PC-9 (cell line): Measurements from ENCODE around the gene CCDC138. TPM values are rescaled to one million over a fixed set of nuclear protein-coding genes. Genes with fewer than 3 reads are reported as not detected.
A peak's percentile ranks its signal among the peaks of the same experiment; 100 is the strongest.

ENCODE experiments used
- BruUV-seq: library from RNA; stranded (reverse); fragments of 400-500 nt; replicated peaks from 2 replicates; lab custom pipeline; 2021; lab: Mats Ljungman, UMichigan
- CTCF ChIA-PET: fragments of 300-600 bp; sonication (Branson Sonifier 250); formaldehyde crosslinking; loops from one replicate; lab custom pipeline; 2022; ENCODE audit warnings: antibody characterized with exemption; lab: Charles Lee
- POLR2A ChIA-PET: fragments of 300-600 bp; sonication (Branson Sonifier 250); formaldehyde crosslinking; loops from one replicate; lab custom pipeline; 2022; ENCODE audit warnings: antibody characterized with exemption; ENCODE audit not compliant: unreplicated experiment; lab: Charles Lee
- DNase-seq, 2 experiments: peaks; one replicate each; pipeline versions ENCODE4 v3.0.0 to v3.0.0-alpha.2; 2015 to 2022; ENCODE audit warnings: mixed read lengths in 1 of 2
- H2AFZ ChIP-seq: fragments of 200-600 bp; sonication (generic); 2 replicates; pipeline ENCODE4 v1.8.1; 2017; ENCODE audit warnings: antibody characterized with exemption
- H3F3A ChIP-seq: fragments of 200-600 bp; sonication (generic); 2 replicates; pipeline ENCODE4 v1.8.1; 2017; ENCODE audit warnings: antibody characterized with exemption, mild to moderate bottlenecking, low read depth; ENCODE audit not compliant: insufficient read depth
- H3K27ac ChIP-seq: fragments of 200-600 bp; sonication (generic); 2 replicates; pipeline ENCODE4 v1.6.1; 2016; ENCODE audit warnings: mixed run types
- H3K27me3 ChIP-seq: fragments of 200-600 bp; sonication (generic); 2 replicates; pipeline ENCODE4 v1.6.1; 2016; ENCODE audit warnings: low read depth, mixed run types; ENCODE audit not compliant: insufficient read depth
- H3K36me3 ChIP-seq: fragments of 200-600 bp; sonication (generic); 2 replicates; pipeline ENCODE4 v1.6.1; 2016; ENCODE audit warnings: low read depth, mixed run types
- H3K4me1 ChIP-seq: fragments of 200-600 bp; sonication (generic); replicated peaks from 2 replicates; pipeline ENCODE4 v1.6.1; 2016; ENCODE audit warnings: mixed run types; ENCODE audit not compliant: insufficient read depth
- H3K4me2 ChIP-seq: fragments of 200-600 bp; sonication (generic); 2 replicates; pipeline ENCODE4 v1.6.1; 2017; ENCODE audit warnings: mixed run types
- H3K4me3 ChIP-seq: fragments of 200-600 bp; sonication (generic); 2 replicates; pipeline ENCODE4 v1.6.1; 2016; ENCODE audit warnings: mixed run types
- H3K79me2 ChIP-seq: fragments of 200-600 bp; sonication (generic); 2 replicates; pipeline ENCODE4 v1.6.1; 2017; ENCODE audit warnings: low read depth, mixed run types
- H3K9me2 ChIP-seq: fragments of 200-600 bp; sonication (generic); 2 replicates; pipeline ENCODE4 v1.8.1; 2017; ENCODE audit warnings: mild to moderate bottlenecking; ENCODE audit not compliant: insufficient read depth
- H3K9me3 ChIP-seq: fragments of 200-600 bp; sonication (generic); 2 replicates; pipeline ENCODE4 v1.8.1; 2016; ENCODE audit warnings: low read depth; ENCODE audit not compliant: insufficient read depth
- H4K20me1 ChIP-seq: fragments of 200-600 bp; sonication (generic); 2 replicates; pipeline ENCODE4 v1.8.1; 2017; ENCODE audit not compliant: insufficient read depth
- CTCF ChIP-seq: fragments of 200-600 bp; sonication (generic); conservative IDR thresholded peaks from 2 replicates; pipeline ENCODE4 v1.6.1; 2017; ENCODE audit warnings: mixed run types, antibody characterized with exemption, mild to moderate bottlenecking, moderate library complexity
- EZH2 ChIP-seq: fragments of 200-600 bp; sonication (generic); IDR thresholded peaks from 2 replicates; pipeline ENCODE4 v1.8.0; 2017; ENCODE audit warnings: antibody characterized with exemption, low read depth
- intact Hi-C: fragments of 100-400 bp; cut with micrococcal nuclease; formaldehyde crosslinking; loops from one replicate; pipeline ENCODE4 v1.10.0; 2022; ENCODE audit not compliant: unreplicated experiment
- total RNA-seq: library from RNA; stranded (reverse); gene quantifications from 2 replicates; pipeline ENCODE4 v1.2.3, GENCODE V29; 2021

The CCDC138 gene
- total RNA-seq, 1 experiment from 2014 or later = 10.1 TPM

GRCh38 chr2:108852375-108852774 is 65.8 kb downstream of the CCDC138 start:
- Histone ChIP-seq H3F3A (no peaks in the 10 kb centered on the region), H4K20me1 (no peaks in the 10 kb centered on the region), H3K4me1 (no peaks in the 10 kb centered on the region), H3K79me2 (no peaks in the 10 kb centered on the region), H2AFZ (no peak overlapping the region), H3K9me3 (no peaks in the 10 kb centered on the region), H3K9me2 (no peaks in the 10 kb centered on the region), H3K4me3 (no peak overlapping the region), H3K27me3 (no peaks in the 10 kb centered on the region), H3K4me2 (no peak overlapping the region), H3K27ac (no peak overlapping the region), H3K36me3 (no peaks in the 10 kb centered on the region)
- ChIA-PET POLR2A (no interaction called here), CTCF (no interaction called here)
- intact Hi-C loops = no loop called here
- no TSS peak for BruUV-seq
- no peak for DNase-seq
- TF ChIP-seq CTCF = no peak
- no peak for TF ChIP-seq EZH2

GRCh38 chr2:108853421-108853820 is 66.8 kb downstream of the CCDC138 start:
- POLR2A ChIA-PET = interaction anchor here (0.6 kb wide), 1 partner anchor 14 kb away, joined by 5 read pairs; no protein-coding TSS in a partner anchor
- Histone ChIP-seq H3K9me2 (no peaks in the 10 kb centered on the region), H3K4me1 (no peaks in the 10 kb centered on the region), H3K36me3 (no peaks in the 10 kb centered on the region), H4K20me1 (no peaks in the 10 kb centered on the region), H3K4me2 (no peak overlapping the region), H3K27me3 (no peaks in the 10 kb centered on the region), H3K27ac (no peak overlapping the region), H3K4me3 (no peak overlapping the region), H3F3A (no peaks in the 10 kb centered on the region), H2AFZ (no peak overlapping the region), H3K79me2 (no peaks in the 10 kb centered on the region), H3K9me3 (no peaks in the 10 kb centered on the region)
- intact Hi-C loops = loop anchor here (1.0 kb wide), 1 partner anchor 272 kb away; no protein-coding TSS in a partner anchor
- peak; percentile 11 to 44 for DNase-seq
- no TSS peak for BruUV-seq
- CTCF ChIA-PET = interaction anchor here (0.6 kb wide), 1 partner anchor 8 kb away, joined by 3 read pairs; no protein-coding TSS in a partner anchor
- TF ChIP-seq EZH2 (no peak), CTCF (no peak)

GRCh38 chr2:108854484-108854883 is 67.9 kb downstream of the CCDC138 start:
- CTCF ChIA-PET = interaction anchor here (0.6 kb wide), 2 partner anchors 20 to 74 kb away, joined by 3 to 4 read pairs; no protein-coding TSS in a partner anchor
- no peaks in the 10 kb centered on the region for H3K9me2 ChIP-seq

More at GRCh38 chr2:108854484-108854883, 67.9 kb downstream of the CCDC138 start:
- Histone ChIP-seq H2AFZ (no peak overlapping the region), H3K79me2 (no peaks in the 10 kb centered on the region), H3K27me3 (no peaks in the 10 kb centered on the region), H3K9me3 (no peaks in the 10 kb centered on the region), H3K4me2 (no peak overlapping the region), H3K4me1 (no peaks in the 10 kb centered on the region), H3K4me3 (no peak overlapping the region), H3K27ac (no peak overlapping the region), H3F3A (no peaks in the 10 kb centered on the region), H3K36me3 (no peaks in the 10 kb centered on the region), H4K20me1 (no peaks in the 10 kb centered on the region)
- no peak for DNase-seq
- TF ChIP-seq CTCF (no peak), EZH2 (no peak)
- intact Hi-C loops = no loop called here
- no TSS peak for BruUV-seq
- POLR2A ChIA-PET = no interaction called here
